Measurements from ENCODE around the gene LRRC10.

The LRRC10 gene

GRCh38 chr12:69566603-69567002, 44.1 kb downstream of the LRRC10 start:
- DNase-seq, result no peak

DNA sequence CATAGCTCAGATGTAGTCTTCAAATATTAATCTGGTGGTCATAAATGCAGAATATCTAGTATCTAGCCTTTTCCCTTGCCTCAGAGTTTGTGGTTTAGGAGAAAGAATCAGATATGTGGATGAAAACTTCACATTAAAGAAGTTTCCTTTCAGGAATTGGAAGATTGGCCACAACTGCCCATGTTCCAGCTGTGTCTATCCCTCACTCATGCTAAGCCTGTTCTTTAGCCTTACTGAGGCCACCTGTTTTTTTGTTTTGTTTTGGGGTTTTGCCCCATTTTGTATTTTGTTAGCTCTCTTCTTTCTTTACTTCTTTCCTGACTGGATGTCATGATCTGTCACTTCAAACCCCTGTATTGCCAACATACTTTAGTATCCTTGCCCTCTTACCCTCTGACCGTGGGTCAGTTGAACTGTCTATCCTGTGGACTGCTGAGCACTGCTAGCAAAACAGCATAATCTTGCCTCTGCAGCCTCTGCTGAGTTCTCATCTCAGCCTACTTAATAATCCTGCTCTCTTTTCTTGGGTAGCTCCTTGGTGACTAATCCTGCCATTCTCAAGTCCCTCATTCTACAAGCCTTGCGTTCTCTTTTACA, 47.4 kb downstream of the LRRC10 start:
- no peak for DNase-seq

Measured in inflammatory macrophage (primary cell).